Fibroblast of the aortic adventitia (primary cell): ENCODE data around the gene LPIN1. TPM values are rescaled to one million over a fixed set of nuclear protein-coding genes. Genes with fewer than 3 reads are reported as not detected.

Source experiments
- DNase-seq: peaks from one replicate; pipeline ENCODE4 v3.0.0-alpha.2; 2010; ENCODE audit warnings: low read depth
- H3K4me3 ChIP-seq: 2 replicates; pipeline ENCODE4 v1.5.1; 2011; ENCODE audit warnings: low read depth, mild to moderate bottlenecking, control low read depth, low read length, moderate library complexity
- CTCF ChIP-seq: IDR thresholded peaks from 2 replicates; pipeline ENCODE4 v1.5.1; 2011; ENCODE audit warnings: mild to moderate bottlenecking, low read length, control low read depth, inconsistent platforms; ENCODE audit not compliant: insufficient read depth
- total RNA-seq: library from RNA; depleted of rRNA; stranded (reverse); fragments of >200 nt; gene quantifications from 2 replicates; pipeline ENCODE4 v1.2.3, GENCODE V29; 2012; ENCODE audit warnings: low replicate concordance

Gene LPIN1
- total RNA-seq, 1 donor = 50.4 TPM

GRCh38 chr2:11709293-11709692 is 37.1 kb upstream of the LPIN1 start:
- TF ChIP-seq CTCF = no peak
- DNase-seq = no peak
- H3K4me3 ChIP-seq = no peak overlapping the region

- no peak for TF ChIP-seq CTCF
- DNase-seq = peak; percentile 92
- no peak overlapping the region for H3K4me3 ChIP-seq
These were observed 36.2 kb upstream of the LPIN1 start for GRCh38 chr2:11710210-11710609.

GRCh38 chr2:11710632-11711353 is 35.6 kb upstream of the LPIN1 start:
- H3K4me3 ChIP-seq = no peak overlapping the region
- peak; percentile 84 for DNase-seq
- no peak for TF ChIP-seq CTCF

GRCh38 chr2:11711354-11711716 is 35.1 kb upstream of the LPIN1 start:
- H3K4me3 ChIP-seq = no peak overlapping the region
- no peak for DNase-seq
- no peak for TF ChIP-seq CTCF

GRCh38 chr2:11711751-11712150 is 34.7 kb upstream of the LPIN1 start:
- no peak overlapping the region for H3K4me3 ChIP-seq
- DNase-seq = no peak
- no peak for TF ChIP-seq CTCF

- no peak for DNase-seq
- no peak for TF ChIP-seq CTCF
- H3K4me3 ChIP-seq = no peak overlapping the region
These were observed 33.6 kb upstream of the LPIN1 start for GRCh38 chr2:11712866-11713265.

GRCh38 chr2:11713815-11714214 is 32.6 kb upstream of the LPIN1 start:
- TF ChIP-seq CTCF = no peak
- no peak overlapping the region for H3K4me3 ChIP-seq
- no peak for DNase-seq
